K562 (cell line): ENCODE measurements around the gene CDYL2. TPM values are rescaled to one million over a fixed set of nuclear protein-coding genes. Genes with fewer than 3 reads are reported as not detected.

Experiments
- ATAC-seq: fragments of 200-7000 bp; cut with Tn5 transposase; 3 replicates; pipeline ENCODE4 v1.9.1; 2020; ENCODE audit warnings: moderate library complexity
- BruUV-seq: library from RNA; stranded (reverse); fragments of 400-500 nt; replicated peaks from 2 replicates; lab custom pipeline; 2021; lab: Mats Ljungman, UMichigan
- CTCF ChIA-PET: fragments of 300-600 bp; formaldehyde crosslinking; extraction: SDS; loops from one replicate; lab custom pipeline; 2021; ENCODE audit warnings: low intra/inter-chr PET ratio; lab: Yijun Ruan, JAX
- POLR2A ChIA-PET: fragments of 300-600, 350-650 bp; sonication (Branson Sonifier 250); formaldehyde crosslinking; extraction: SDS; loops from one replicate; lab custom pipeline; 2021; ENCODE audit warnings: antibody characterized with exemption, inconsistent platforms; lab: Yijun Ruan, JAX
- DNase-seq, 4 experiments: peaks; one replicate each; pipeline versions ENCODE4 v3.0.0 to v3.0.0-alpha.2; 2011 to 2018; ENCODE audit warnings: low spot score in 3 of 4, mixed read lengths in 3 of 4; ENCODE audit errors: extremely low read depth in 1 of 4
- FAIRE-seq: peaks from 2 replicates; lab custom pipeline; 2011; peaks lifted over from hg19 to GRCh38; lab: Jason Lieb, UNC
- H2AFZ ChIP-seq: 2 replicates; pipeline ENCODE4 v1.6.0; 2011; ENCODE audit warnings: low read depth, low read length, control low read depth, inconsistent platforms
- H3K27ac ChIP-seq: fragments of 200-600 bp; 3 replicates; pipeline ENCODE4 v1.8.0; 2011; ENCODE audit warnings: low read depth, mild to moderate bottlenecking, control low read depth, inconsistent platforms, low read length, moderate library complexity, mixed read lengths; ENCODE audit errors: extremely low read depth
- H3K27me3 ChIP-seq, 2 experiments: fragments of 300-600 bp in 1 of 2; 2 replicates in 1 of 2; 3 replicates in 1 of 2; pipeline versions ENCODE4 v1.6.0 to v1.8.0; 2011; ENCODE audit warnings: inconsistent platforms in 2 of 2, low read length in 2 of 2, mild to moderate bottlenecking in 1 of 2, mixed read lengths in 1 of 2, moderate library complexity in 1 of 2; ENCODE audit not compliant: control insufficient read depth in 2 of 2, insufficient read depth in 2 of 2
- H3K36me3 ChIP-seq: fragments of 300-600 bp; 3 replicates; pipeline ENCODE4 v1.8.0; 2011; ENCODE audit warnings: mild to moderate bottlenecking, low read length, inconsistent platforms; ENCODE audit not compliant: control insufficient read depth, insufficient read depth
- H3K4me1 ChIP-seq, 2 experiments: fragments of 200-600 bp in 1 of 2; replicated peaks in 1 of 2; 2 replicates in 1 of 2; 3 replicates in 1 of 2; pipeline versions ENCODE4 v1.5.1 to v1.8.0; 2011; ENCODE audit warnings: inconsistent platforms in 2 of 2, low read length in 2 of 2, mild to moderate bottlenecking in 1 of 2, mixed read lengths in 1 of 2, moderate library complexity in 1 of 2; ENCODE audit not compliant: control insufficient read depth in 2 of 2, insufficient read depth in 2 of 2
- H3K4me2 ChIP-seq: 2 replicates; pipeline ENCODE4 v1.6.1; 2011; ENCODE audit warnings: low read length, control low read depth, inconsistent platforms, mixed read lengths; ENCODE audit not compliant: insufficient read depth
- H3K4me3 ChIP-seq: fragments of 200-600 bp; sonication (generic), shearing (Covaris generic); 2 replicates; pipeline ENCODE4 v1.5.1; 2016; ENCODE audit warnings: control low read depth, inconsistent platforms
- H3K79me2 ChIP-seq: fragments of 200-600 bp; 3 replicates; pipeline ENCODE4 v1.8.0; 2011; ENCODE audit warnings: low read length, inconsistent platforms; ENCODE audit not compliant: control insufficient read depth, insufficient read depth
- H3K9ac ChIP-seq, 2 experiments: 2 replicates each; pipeline versions ENCODE4 v1.6.0 to v1.6.1; 2011; ENCODE audit warnings: low read depth in 2 of 2, low read length in 2 of 2, control low read depth in 1 of 2, inconsistent platforms in 1 of 2, mild to moderate bottlenecking in 1 of 2, mixed read lengths in 1 of 2; ENCODE audit not compliant: insufficient read depth in 1 of 2
- H3K9me1 ChIP-seq: one replicate; pipeline ENCODE4 v1.6.0; 2011; ENCODE audit warnings: inconsistent platforms, mild to moderate bottlenecking, low read length, moderate library complexity; ENCODE audit not compliant: control insufficient read depth, insufficient read depth
- H3K9me3 ChIP-seq: replicated peaks from 2 replicates; pipeline ENCODE4 v1.5.1; 2011; ENCODE audit warnings: low read depth, low read length, inconsistent platforms; ENCODE audit not compliant: control insufficient read depth, insufficient read depth
- H4K20me1 ChIP-seq: replicated peaks from 2 replicates; pipeline ENCODE4 v1.6.1; 2011; ENCODE audit warnings: low read length, inconsistent platforms, mixed read lengths; ENCODE audit not compliant: control insufficient read depth, insufficient read depth
- ARHGAP35 ChIP-seq: fragments of 450-650 bp; IDR thresholded peaks from 2 replicates; pipeline ENCODE4 v1.6.1; 2018; ENCODE audit not compliant: partially characterized antibody
- ARNT ChIP-seq, 2 experiments: fragments of 450-650 bp; IDR thresholded peaks; 2 replicates each; pipeline ENCODE4 v1.6.1; 2016; ENCODE audit warnings: mild to moderate bottlenecking in 1 of 2
- ATF1 ChIP-seq, 2 experiments: fragments of 450-650 bp in 1 of 2; IDR thresholded peaks; 2 replicates each; pipeline ENCODE4 v1.6.1; 2016; ENCODE audit warnings: missing compliant biosample characterization in 1 of 2, missing genetic modification characterization in 1 of 2
- BRD4 ChIP-seq: fragments of 200-600 bp; sonication (generic); IDR thresholded peaks from 2 replicates; pipeline ENCODE4 v1.6.1; 2017; ENCODE audit warnings: inconsistent platforms
- CBX3 ChIP-seq, 2 experiments: IDR thresholded peaks; 1 replicate in 1 of 2; 2 replicates in 1 of 2; pipeline ENCODE4 v1.6.1; 2012; ENCODE audit warnings: inconsistent platforms in 2 of 2, low read length in 2 of 2, borderline replicate concordance in 1 of 2, control low read depth in 1 of 2
- NRF1 ChIP-seq, 2 experiments: fragments of 450-650 bp; IDR thresholded peaks in 1 of 2; conservative IDR thresholded peaks in 1 of 2; 2 replicates each; pipeline ENCODE4 v1.6.1; 2014; ENCODE audit warnings: mild to moderate bottlenecking in 2 of 2
- NUFIP1 ChIP-seq: fragments of 450-650 bp; IDR thresholded peaks from 2 replicates; pipeline ENCODE4 v1.6.1; 2018; ENCODE audit not compliant: partially characterized antibody
- RBBP5 ChIP-seq: fragments of 200-600 bp; sonication (generic); IDR thresholded peaks from 2 replicates; pipeline ENCODE4 v1.6.1; 2012; ENCODE audit warnings: borderline replicate concordance, mild to moderate bottlenecking, low read length, control low read depth, inconsistent platforms; ENCODE audit not compliant: insufficient read depth, poor library complexity, severe bottlenecking
- SIN3A ChIP-seq, 2 experiments: fragments of 150-350 bp in 1 of 2; IDR thresholded peaks; 2 replicates each; pipeline ENCODE4 v1.6.1; 2011 to 2016; ENCODE audit warnings: borderline replicate concordance in 2 of 2, low read depth in 2 of 2, low read length in 2 of 2, mild to moderate bottlenecking in 2 of 2, moderate library complexity in 2 of 2; ENCODE audit not compliant: control insufficient read depth in 1 of 2
- TCFL5 ChIP-seq: fragments of 250-450 bp; sonication (Bioruptor Pico); conservative IDR thresholded peaks from 2 replicates; pipeline ENCODE4 v1.6.1; 2021; ENCODE audit warnings: mild to moderate bottlenecking, moderate library complexity, matching md5 sums
- YY1 ChIP-seq, 3 experiments: IDR thresholded peaks; 2 replicates each; pipeline ENCODE4 v1.6.1; 2011; ENCODE audit warnings: low read length in 2 of 3, mild to moderate bottlenecking in 2 of 3, moderate library complexity in 2 of 3, borderline replicate concordance in 1 of 3, control low read depth in 1 of 3, low read depth in 1 of 3; ENCODE audit not compliant: insufficient read depth in 3 of 3, insufficient replicate concordance in 2 of 3, control insufficient read depth in 1 of 3, insufficient read length in 1 of 3; ENCODE audit errors: extremely low read depth in 1 of 3
- ZNF583 ChIP-seq: fragments of 250-450 bp; sonication (Bioruptor Pico); IDR thresholded peaks from 2 replicates; pipeline ENCODE4 v1.4.0; 2020
- ZNF76 ChIP-seq: fragments of 250-450 bp; sonication (Bioruptor Pico); IDR thresholded peaks from 2 replicates; pipeline ENCODE4 v1.4.0; 2020; ENCODE audit warnings: mild to moderate bottlenecking, moderate library complexity, borderline replicate concordance
- WGBS: fragments of 100-300 bp; shearing (Covaris generic); methylation state at CpG from one replicate; pipeline ENCODE4 v1.1.6; 2016; ENCODE audit warnings: low coverage, mixed read lengths; ENCODE audit not compliant: insufficient coverage; ENCODE audit errors: missing lambda C conversion rate; 5-methylcytosine and 5-hydroxymethylcytosine counted together
- in situ Hi-C: fragments of 300-500 bp; cut with MboI; formaldehyde crosslinking; loops from 4 replicates; pipeline ENCODE4 v1.15.0; 2018; ENCODE audit warnings: inconsistent platforms, mixed read lengths
- intact Hi-C: fragments of 100-400 bp; cut with micrococcal nuclease; formaldehyde crosslinking; loops from 2 replicates; pipeline ENCODE4 v1.14.2; 2022
- polyA plus RNA-seq, 8 experiments: library from polyadenylated mRNA; depleted of rRNA in 4 of 8; stranded (reverse) in 5 of 8; unstranded in 3 of 8; fragments of >200 nt; fragmentation: Nextera tagmentation in 2 of 8; fragmentation: Illumina TruSeq in 1 of 8; extraction: Ambion mirVana in 2 of 8; extraction: Trizol in 1 of 8; gene quantifications; 2 replicates each; pipeline versions ENCODE4 v1.2.1 to v1.2.3, GENCODE V29; 2011 to 2014; ENCODE audit warnings: inconsistent platforms in 1 of 8, missing spikeins in 1 of 8
- total RNA-seq, 7 experiments: library from RNA; depleted of rRNA in 6 of 7; stranded (reverse); fragments of >200 nt in 6 of 7; fragmentation: Illumina TruSeq in 2 of 7; extraction: Trizol in 2 of 7; gene quantifications; 2 replicates each; pipeline versions ENCODE4 v1.2.1 to v1.2.3, GENCODE V29; 2011 to 2021; ENCODE audit warnings: low replicate concordance in 1 of 7

Gene CDYL2
- total and polyA plus RNA-seq, 9 of the 15 experiments (the other 6 are each of a cell fraction or from before 2014, with no cell fraction given) = under 0.01 to 0.04 (median 0.01) TPM; not detected in 6

DNA sequence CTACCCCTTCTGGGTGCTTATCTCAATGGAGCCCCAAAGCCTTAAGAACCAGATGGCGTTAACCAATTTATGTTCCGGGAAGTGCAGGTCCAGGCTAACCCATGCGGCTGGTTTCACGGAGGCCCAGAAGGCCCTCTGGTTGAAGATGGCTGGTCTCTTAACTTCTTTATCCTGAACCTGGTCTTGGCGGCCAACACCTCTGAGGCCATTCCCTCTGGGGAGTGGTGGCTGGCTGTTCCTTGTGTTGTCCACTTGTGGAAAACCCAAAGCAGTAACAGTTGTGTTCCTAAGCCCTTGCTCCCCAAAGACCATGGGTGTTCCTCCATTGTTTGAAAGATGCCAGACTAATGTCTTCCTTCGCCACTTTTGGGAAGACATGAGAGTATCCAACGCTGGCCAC lies 1.5 kb downstream of the CDYL2 start:
- no peak for FAIRE-seq
- 22% methylated on average over 7 of the region's 7 CpGs for WGBS
- in situ Hi-C loops (no loop called here), intact Hi-C loops (no loop called here)
- Histone ChIP-seq H3K4me3 (no peak overlapping the region), H3K79me2 (no peaks in the 10 kb centered on the region), H3K4me1 (peaks cover 0 to 3% of the 10 kb centered on the region in 2 experiments; a peak in 2 of 5 replicates), H3K9me3 (no peaks in the 10 kb centered on the region), H4K20me1 (no peaks in the 10 kb centered on the region), H3K9ac (no peak overlapping the region), H3K36me3 (no peaks in the 10 kb centered on the region), H3K27ac (no peak overlapping the region), H3K27me3 (peaks cover 0 to 10% of the 10 kb centered on the region in 2 experiments; a peak in 1 of 5 replicates), H2AFZ (no peak overlapping the region), H3K9me1 (no peaks in the 10 kb centered on the region), H3K4me2 (no peak overlapping the region)
- ChIA-PET POLR2A (interaction anchor here (0.6 kb wide), 1 partner anchor 65 kb away, joined by 3 read pairs; no protein-coding TSS in a partner anchor), CTCF (no interaction called here)
- no peak for TF ChIP-seq ARNT (IDR thresholded peaks at IDR 0.05)
- no peak for TF ChIP-seq ARHGAP35
- TF ChIP-seq RBBP5 = no peak
- TF ChIP-seq YY1 (IDR thresholded peaks at IDR 0.05; ENCODE audit: borderline replicate concordance in 1 of 3, control insufficient read depth in 1 of 3, extremely low read depth in 1 of 3, insufficient read depth in 3 of 3, insufficient read length in 1 of 3, insufficient replicate concordance in 2 of 3, low read depth in 1 of 3, low read length in 2 of 3) = no peak
- no TSS peak for BruUV-seq
- no peak for ATAC-seq
- no peak for DNase-seq

DNA sequence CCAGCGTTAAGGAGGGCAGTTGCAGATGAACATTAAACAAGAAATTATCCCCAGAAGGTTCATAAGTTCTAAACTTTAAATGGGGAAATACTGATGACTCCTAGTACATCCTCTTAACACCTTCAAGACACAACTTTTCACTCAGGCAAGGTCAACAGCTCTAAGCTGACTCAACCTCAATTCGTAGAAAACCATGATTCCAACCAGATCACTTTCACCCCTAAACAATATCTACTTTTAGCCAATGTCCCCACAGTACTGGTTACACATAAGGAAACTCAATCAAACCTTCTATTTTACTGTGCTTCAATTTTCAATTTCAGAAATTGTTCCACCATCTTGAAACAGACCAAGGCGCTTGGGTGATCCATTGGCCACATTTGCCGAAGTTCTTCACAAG lies 2.3 kb downstream of the CDYL2 start:
- FAIRE-seq = no peak
- BruUV-seq = no TSS peak
- Histone ChIP-seq H3K27me3 (peaks cover 0 to 10% of the 10 kb centered on the region in 2 experiments; a peak in 1 of 5 replicates), H3K9ac (no peak overlapping the region), H3K36me3 (no peaks in the 10 kb centered on the region), H4K20me1 (no peaks in the 10 kb centered on the region), H3K27ac (no peak overlapping the region), H3K4me2 (no peak overlapping the region), H3K4me3 (no peak overlapping the region), H3K9me1 (no peaks in the 10 kb centered on the region), H3K79me2 (no peaks in the 10 kb centered on the region), H3K4me1 (peaks cover 0 to 3% of the 10 kb centered on the region in 2 experiments; a peak in 2 of 5 replicates), H3K9me3 (no peaks in the 10 kb centered on the region), H2AFZ (no peak overlapping the region)
- 9% methylated on average over 4 of the region's 4 CpGs for WGBS
- in situ Hi-C loops = no loop called here
- ChIA-PET POLR2A (no interaction called here), CTCF (no interaction called here)
- DNase-seq = no peak
- no peak for ATAC-seq
- intact Hi-C loops = no loop called here
- TF ChIP-seq CBX3 (IDR thresholded peaks at IDR 0.05; ENCODE audit: borderline replicate concordance in 1 of 2, low read length in 2 of 2) (no peak), TCFL5 (no peak), SIN3A (IDR thresholded peaks at IDR 0.05; ENCODE audit: borderline replicate concordance in 2 of 2, control insufficient read depth in 1 of 2, low read depth in 2 of 2, low read length in 2 of 2) (no peak), ATF1 (CRISPR knock-in tag; IDR thresholded peaks at IDR 0.05) (no peak), ATF1 (tag; IDR thresholded peaks at IDR 0.05) (no peak), ZNF76 (CRISPR knock-in tag) (no peak), NRF1 (conservative IDR thresholded peaks at IDR 0.05 in 1 of 2, IDR thresholded peaks at IDR 0.05 in 1 of 2) (no peak), BRD4 (no peak), NUFIP1 (no peak), ZNF583 (CRISPR knock-in tag) (no peak)
